ENCODE measurements around the gene RASGEF1B.

- no peak for TF ChIP-seq SMC3 (IDR thresholded peaks at IDR 0.05; ENCODE audit: low read depth, low read length)
- TF ChIP-seq, protein P1, sequence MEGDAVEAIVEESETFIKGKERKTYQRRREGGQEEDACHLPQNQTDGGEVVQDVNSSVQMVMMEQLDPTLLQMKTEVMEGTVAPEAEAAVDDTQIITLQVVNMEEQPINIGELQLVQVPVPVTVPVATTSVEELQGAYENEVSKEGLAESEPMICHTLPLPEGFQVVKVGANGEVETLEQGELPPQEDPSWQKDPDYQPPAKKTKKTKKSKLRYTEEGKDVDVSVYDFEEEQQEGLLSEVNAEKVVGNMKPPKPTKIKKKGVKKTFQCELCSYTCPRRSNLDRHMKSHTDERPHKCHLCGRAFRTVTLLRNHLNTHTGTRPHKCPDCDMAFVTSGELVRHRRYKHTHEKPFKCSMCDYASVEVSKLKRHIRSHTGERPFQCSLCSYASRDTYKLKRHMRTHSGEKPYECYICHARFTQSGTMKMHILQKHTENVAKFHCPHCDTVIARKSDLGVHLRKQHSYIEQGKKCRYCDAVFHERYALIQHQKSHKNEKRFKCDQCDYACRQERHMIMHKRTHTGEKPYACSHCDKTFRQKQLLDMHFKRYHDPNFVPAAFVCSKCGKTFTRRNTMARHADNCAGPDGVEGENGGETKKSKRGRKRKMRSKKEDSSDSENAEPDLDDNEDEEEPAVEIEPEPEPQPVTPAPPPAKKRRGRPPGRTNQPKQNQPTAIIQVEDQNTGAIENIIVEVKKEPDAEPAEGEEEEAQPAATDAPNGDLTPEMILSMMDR (conservative IDR thresholded peaks at IDR 0.05; ENCODE audit: low read depth, low read length): no peak
- TF ChIP-seq RAD21 (IDR thresholded peaks at IDR 0.05; ENCODE audit: low read length): no peak
Measured at GRCh38 chr4:81449015-81449414, 22.7 kb downstream of the RASGEF1B start.

Measured in IMR-90 (cell line).